NB4 (cell line): ENCODE data around the gene TCF12.

Experiments
- DNase-seq: peaks from one replicate; pipeline ENCODE4 v3.0.0; 2010; ENCODE audit warnings: low read depth
- H3K4me3 ChIP-seq: one replicate; pipeline ENCODE4 v1.5.1; 2011; ENCODE audit warnings: mild to moderate bottlenecking, low read depth, low read length, moderate library complexity
- MYC ChIP-seq: IDR thresholded peaks from 2 replicates; pipeline ENCODE4 v1.6.1; 2011; ENCODE audit warnings: low read depth, low read length
- POLR2A ChIP-seq: IDR thresholded peaks from 2 replicates; pipeline ENCODE4 v1.6.1; 2011; ENCODE audit warnings: mild to moderate bottlenecking; ENCODE audit not compliant: insufficient read length; ENCODE audit errors: extremely low read depth
- TF ChIP-seq, protein P1 (sequence below): IDR thresholded peaks from one replicate; pipeline ENCODE4 v1.5.1; 2012; ENCODE audit warnings: low read depth, low read length
- TF ChIP-seq, protein P2 (sequence below): IDR thresholded peaks from 2 replicates; pipeline ENCODE4 v1.6.1; 2011; ENCODE audit warnings: low read depth, low read length

Gene TCF12

DNA sequence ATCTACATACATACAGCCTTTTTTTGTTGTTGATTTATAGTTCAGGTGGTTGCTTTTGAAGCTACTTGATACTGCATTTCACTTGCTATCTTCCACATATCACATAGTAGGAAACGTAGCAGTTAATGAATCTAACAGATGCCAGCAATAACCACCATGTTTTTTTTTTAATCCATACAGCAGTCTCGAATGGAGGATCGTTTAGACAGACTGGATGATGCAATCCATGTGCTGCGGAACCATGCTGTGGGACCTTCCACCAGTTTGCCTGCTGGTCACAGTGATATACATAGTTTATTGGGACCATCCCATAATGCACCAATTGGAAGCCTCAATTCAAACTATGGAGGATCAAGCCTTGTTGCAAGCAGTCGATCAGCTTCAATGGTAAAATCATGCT is 334.6 kb downstream of the TCF12 start:
- H3K4me3 ChIP-seq: no peak overlapping the region
- TF ChIP-seq, protein P1, sequence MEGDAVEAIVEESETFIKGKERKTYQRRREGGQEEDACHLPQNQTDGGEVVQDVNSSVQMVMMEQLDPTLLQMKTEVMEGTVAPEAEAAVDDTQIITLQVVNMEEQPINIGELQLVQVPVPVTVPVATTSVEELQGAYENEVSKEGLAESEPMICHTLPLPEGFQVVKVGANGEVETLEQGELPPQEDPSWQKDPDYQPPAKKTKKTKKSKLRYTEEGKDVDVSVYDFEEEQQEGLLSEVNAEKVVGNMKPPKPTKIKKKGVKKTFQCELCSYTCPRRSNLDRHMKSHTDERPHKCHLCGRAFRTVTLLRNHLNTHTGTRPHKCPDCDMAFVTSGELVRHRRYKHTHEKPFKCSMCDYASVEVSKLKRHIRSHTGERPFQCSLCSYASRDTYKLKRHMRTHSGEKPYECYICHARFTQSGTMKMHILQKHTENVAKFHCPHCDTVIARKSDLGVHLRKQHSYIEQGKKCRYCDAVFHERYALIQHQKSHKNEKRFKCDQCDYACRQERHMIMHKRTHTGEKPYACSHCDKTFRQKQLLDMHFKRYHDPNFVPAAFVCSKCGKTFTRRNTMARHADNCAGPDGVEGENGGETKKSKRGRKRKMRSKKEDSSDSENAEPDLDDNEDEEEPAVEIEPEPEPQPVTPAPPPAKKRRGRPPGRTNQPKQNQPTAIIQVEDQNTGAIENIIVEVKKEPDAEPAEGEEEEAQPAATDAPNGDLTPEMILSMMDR: no peak
- TF ChIP-seq MYC (no peak), POLR2A (no peak)
- TF ChIP-seq, protein P2, sequence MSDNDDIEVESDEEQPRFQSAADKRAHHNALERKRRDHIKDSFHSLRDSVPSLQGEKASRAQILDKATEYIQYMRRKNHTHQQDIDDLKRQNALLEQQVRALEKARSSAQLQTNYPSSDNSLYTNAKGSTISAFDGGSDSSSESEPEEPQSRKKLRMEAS: no peak
- DNase-seq: peak; percentile 17

DNA sequence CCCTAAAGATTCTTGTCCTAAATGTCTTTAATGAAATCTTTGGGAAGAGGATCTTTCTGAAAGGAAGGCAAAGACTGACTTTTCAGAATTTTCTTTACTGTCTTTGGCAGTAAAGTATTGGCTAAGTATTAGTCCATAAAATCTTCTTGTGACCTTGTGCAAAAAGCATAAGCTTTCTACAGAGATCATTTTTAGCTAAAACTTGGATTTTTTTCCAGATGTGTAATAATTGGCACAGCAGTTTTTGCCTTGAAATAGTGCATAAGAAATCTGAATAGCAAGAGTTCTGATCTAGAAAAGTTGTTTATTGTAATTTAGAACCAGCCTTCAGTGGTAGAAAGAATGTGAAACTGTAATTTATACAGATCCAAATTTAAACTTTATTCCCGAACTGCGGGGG is 335.1 kb downstream of the TCF12 start:
- H3K4me3 ChIP-seq: no peak overlapping the region
- no peak for DNase-seq
- TF ChIP-seq, protein P1: no peak
- TF ChIP-seq POLR2A (no peak), MYC (no peak)
- TF ChIP-seq, protein P2: no peak

DNA sequence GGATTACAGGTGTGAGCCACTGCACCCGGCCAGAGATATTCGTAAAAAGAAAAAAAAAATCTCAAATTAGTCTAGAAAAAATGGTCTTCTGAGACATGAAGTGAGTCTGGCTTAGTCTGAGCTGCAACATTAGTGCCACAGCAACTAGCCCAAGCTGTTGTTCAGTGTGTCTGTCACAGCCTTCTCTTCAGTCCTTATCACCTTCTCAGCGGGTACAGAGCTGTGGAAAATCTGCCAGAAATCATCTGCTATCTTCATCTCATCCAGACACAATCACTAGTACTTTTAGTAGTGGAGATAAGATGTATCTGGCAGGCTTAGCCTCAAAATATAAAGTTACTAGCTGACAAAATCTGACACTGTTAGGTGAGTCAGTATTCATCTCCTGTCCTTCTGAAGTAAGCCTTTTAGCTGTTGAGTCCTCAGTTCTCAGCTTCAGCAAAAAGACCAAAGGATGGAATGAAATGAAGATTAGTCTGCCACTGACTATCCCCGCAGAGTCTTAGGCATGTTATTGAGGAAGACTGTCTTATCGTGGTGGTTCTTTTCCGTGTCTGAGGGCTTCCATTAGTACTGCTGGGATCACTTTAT is 337.4 kb downstream of the TCF12 start:
- H3K4me3 ChIP-seq: no peak overlapping the region
- DNase-seq: no peak
- TF ChIP-seq, protein P2: no peak
- TF ChIP-seq, protein P1: no peak
- TF ChIP-seq MYC (no peak), POLR2A (no peak)

DNA sequence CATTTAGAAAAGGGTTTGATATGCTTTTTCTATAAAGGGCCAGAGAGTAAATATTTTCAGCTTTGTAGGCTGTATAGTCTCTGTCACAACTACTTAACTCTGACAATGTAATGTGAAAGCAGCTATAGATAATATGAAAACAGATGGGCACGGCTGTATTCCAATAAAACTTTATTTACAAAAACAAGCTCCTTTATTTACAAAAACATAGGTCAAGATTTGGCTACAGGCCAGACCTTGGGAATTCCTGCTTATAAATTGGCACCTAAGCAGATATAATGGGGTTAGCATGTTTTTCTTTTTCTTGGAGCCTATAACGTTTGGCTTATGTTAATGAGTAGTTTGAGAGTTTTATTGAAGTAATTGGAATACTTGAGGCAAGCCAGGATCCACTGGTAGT is 338.5 kb downstream of the TCF12 start:
- H3K4me3 ChIP-seq: no peak overlapping the region
- TF ChIP-seq MYC (no peak), POLR2A (no peak)
- TF ChIP-seq, protein P1: no peak
- TF ChIP-seq, protein P2: no peak
- DNase-seq: no peak

DNA sequence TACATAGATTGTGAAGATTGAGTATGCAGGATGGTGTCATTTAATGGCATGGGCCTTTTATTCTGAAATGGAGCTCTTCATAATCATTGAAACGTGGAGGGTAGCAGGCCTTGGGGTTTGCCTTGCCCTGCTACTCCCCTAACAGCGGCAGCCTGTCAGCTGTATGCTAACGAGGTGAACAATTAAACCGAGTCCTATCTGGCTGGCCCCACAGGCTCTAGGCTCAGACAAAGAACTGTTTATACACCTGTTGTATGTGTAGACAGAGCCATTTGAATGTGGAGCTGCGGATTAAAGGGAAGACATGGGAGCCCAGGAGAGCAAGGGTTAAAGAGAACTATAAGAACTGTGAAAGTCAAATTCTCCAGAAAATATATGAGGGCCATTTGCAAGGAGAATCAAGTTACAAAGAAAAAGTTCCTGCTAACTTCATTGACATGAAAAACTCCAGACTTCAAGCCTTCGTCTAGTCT is 341.2 kb downstream of the TCF12 start:
- no peak for TF ChIP-seq MYC
- TF ChIP-seq POLR2A: no peak
- TF ChIP-seq, protein P2: no peak
- TF ChIP-seq, protein P1: no peak
- no peak for DNase-seq
- no peak overlapping the region for H3K4me3 ChIP-seq
